NCI-H345 treated with DMSO at 0.1 percent for 48 hours (cell line): Measurements from ENCODE around the gene CEP112.

ENCODE experiments used
- DNase-seq: peaks from one replicate; lab custom pipeline; 2025; ENCODE audit not compliant: unreplicated experiment; lab: John Stamatoyannopoulos, UW

Gene CEP112

GRCh38 chr17:66211047-66211810, 19.3 kb upstream of the CEP112 start:
- DNase-seq = no peak

- no peak for DNase-seq
These were observed 18.3 kb upstream of the CEP112 start for GRCh38 chr17:66210208-66210574.

- no peak for DNase-seq
These were observed 16.0 kb upstream of the CEP112 start for GRCh38 chr17:66207936-66208335.

- DNase-seq = no peak
These were observed 11.5 kb upstream of the CEP112 start for GRCh38 chr17:66203274-66204015.

GRCh38 chr17:66200685-66201092, 8.8 kb upstream of the CEP112 start:
- peak; percentile 10 for DNase-seq

GRCh38 chr17:66198242-66198641, 6.3 kb upstream of the CEP112 start:
- no peak for DNase-seq

GRCh38 chr17:66192378-66192687, 400 bp upstream of the CEP112 start:
- no peak for DNase-seq

GRCh38 chr17:66190738-66191592, 968 bp downstream of the CEP112 start:
- no peak for DNase-seq

- DNase-seq = no peak
These were observed 4.2 kb downstream of the CEP112 start for GRCh38 chr17:66187718-66188117.

- DNase-seq = peak; percentile 28
These were observed 6.1 kb downstream of the CEP112 start for GRCh38 chr17:66185862-66186261.

GRCh38 chr17:66184392-66184791, 7.5 kb downstream of the CEP112 start:
- no peak for DNase-seq

- no peak for DNase-seq
These were observed 8.4 kb downstream of the CEP112 start for GRCh38 chr17:66183529-66183928.

GRCh38 chr17:66178642-66179041, 13.3 kb downstream of the CEP112 start:
- no peak for DNase-seq

- DNase-seq = peak; percentile 89
These were observed 14.9 kb downstream of the CEP112 start for GRCh38 chr17:66177048-66177447.

- DNase-seq = no peak
These were observed 16.0 kb downstream of the CEP112 start for GRCh38 chr17:66175892-66176291.

GRCh38 chr17:66172691-66173223, 19.2 kb downstream of the CEP112 start:
- DNase-seq = no peak

GRCh38 chr17:66172144-66172543, 19.8 kb downstream of the CEP112 start:
- no peak for DNase-seq

GRCh38 chr17:66171692-66172091, 20.2 kb downstream of the CEP112 start:
- no peak for DNase-seq

GRCh38 chr17:66171172-66171571, 20.8 kb downstream of the CEP112 start:
- no peak for DNase-seq

- no peak for DNase-seq
These were observed 22.1 kb downstream of the CEP112 start for GRCh38 chr17:66169839-66170238.

- DNase-seq = no peak
These were observed 24.6 kb downstream of the CEP112 start for GRCh38 chr17:66167189-66167815.
